DOHH2 (cell line): ENCODE data around the gene PRRC2A.

Experiments used
- H3F3A ChIP-seq: fragments of 200-600 bp; sonication (generic), shearing (Covaris generic); 2 replicates; pipeline ENCODE4 v1.6.0; 2016; ENCODE audit warnings: antibody characterized with exemption, mild to moderate bottlenecking; ENCODE audit not compliant: control insufficient read depth, insufficient read depth
- H3K27ac ChIP-seq: fragments of 200-600 bp; sonication (generic); 2 replicates; pipeline ENCODE4 v1.5.1; 2014; ENCODE audit warnings: low read depth, mild to moderate bottlenecking, low read length, moderate library complexity
- H3K27me3 ChIP-seq: fragments of 200-600 bp; sonication (generic); 2 replicates; pipeline ENCODE4 v1.6.1; 2014; ENCODE audit warnings: mild to moderate bottlenecking, low read length, mixed read lengths; ENCODE audit not compliant: control insufficient read depth
- H3K36me3 ChIP-seq: fragments of 200-600 bp; sonication (generic); 2 replicates; pipeline ENCODE4 v1.6.1; 2014; ENCODE audit warnings: mild to moderate bottlenecking, low read length, moderate library complexity, mixed read lengths; ENCODE audit not compliant: control insufficient read depth
- H3K4me1 ChIP-seq: fragments of 200-600 bp; sonication (generic); 2 replicates; pipeline ENCODE4 v1.6.1; 2014; ENCODE audit warnings: mild to moderate bottlenecking, low read length, mixed read lengths; ENCODE audit not compliant: control insufficient read depth
- H3K4me2 ChIP-seq: fragments of 200-600 bp; sonication (generic); 2 replicates; pipeline ENCODE4 v1.6.0; 2014; ENCODE audit warnings: mild to moderate bottlenecking, low read length, moderate library complexity
- H3K4me3 ChIP-seq: fragments of 200-600 bp; sonication (generic); 2 replicates; pipeline ENCODE4 v1.5.1; 2014; ENCODE audit warnings: mild to moderate bottlenecking, low read length, mixed read lengths
- H3K79me2 ChIP-seq: fragments of 200-600 bp; sonication (generic); 2 replicates; pipeline ENCODE4 v1.6.1; 2014; ENCODE audit warnings: mild to moderate bottlenecking, low read length, mixed read lengths; ENCODE audit not compliant: control insufficient read depth
- H3K9me2 ChIP-seq: fragments of 200-600 bp; sonication (generic); replicated peaks from 2 replicates; pipeline ENCODE4 v1.6.1; 2014; ENCODE audit warnings: mild to moderate bottlenecking, low read length, mixed read lengths; ENCODE audit not compliant: control insufficient read depth
- H3K9me3 ChIP-seq: fragments of 200-600 bp; sonication (generic); 2 replicates; pipeline ENCODE4 v1.6.1; 2014; ENCODE audit warnings: antibody characterized with exemption, low read length, mixed read lengths; ENCODE audit not compliant: control insufficient read depth, insufficient read depth
- H4K20me1 ChIP-seq: fragments of 200-600 bp; sonication (generic); 2 replicates; pipeline ENCODE4 v1.6.0; 2014; ENCODE audit warnings: low read depth, mild to moderate bottlenecking, antibody characterized with exemption, low read length, moderate library complexity; ENCODE audit not compliant: control insufficient read depth, insufficient read depth
- EZH2phosphoT487 ChIP-seq: fragments of 200-600 bp; sonication (generic); IDR thresholded peaks from 2 replicates; pipeline ENCODE4 v1.6.1; 2017; ENCODE audit warnings: borderline replicate concordance, mild to moderate bottlenecking, antibody characterized with exemption, low read length, moderate library complexity, mixed read lengths
- TF ChIP-seq, protein P1 (sequence below): fragments of 200-600 bp; sonication (generic); IDR thresholded peaks from one replicate; pipeline ENCODE4 v1.5.1; 2014; ENCODE audit warnings: antibody characterized with exemption, mild to moderate bottlenecking, low read depth, low read length; ENCODE audit not compliant: poor library complexity, severe bottlenecking

Gene PRRC2A

DNA sequence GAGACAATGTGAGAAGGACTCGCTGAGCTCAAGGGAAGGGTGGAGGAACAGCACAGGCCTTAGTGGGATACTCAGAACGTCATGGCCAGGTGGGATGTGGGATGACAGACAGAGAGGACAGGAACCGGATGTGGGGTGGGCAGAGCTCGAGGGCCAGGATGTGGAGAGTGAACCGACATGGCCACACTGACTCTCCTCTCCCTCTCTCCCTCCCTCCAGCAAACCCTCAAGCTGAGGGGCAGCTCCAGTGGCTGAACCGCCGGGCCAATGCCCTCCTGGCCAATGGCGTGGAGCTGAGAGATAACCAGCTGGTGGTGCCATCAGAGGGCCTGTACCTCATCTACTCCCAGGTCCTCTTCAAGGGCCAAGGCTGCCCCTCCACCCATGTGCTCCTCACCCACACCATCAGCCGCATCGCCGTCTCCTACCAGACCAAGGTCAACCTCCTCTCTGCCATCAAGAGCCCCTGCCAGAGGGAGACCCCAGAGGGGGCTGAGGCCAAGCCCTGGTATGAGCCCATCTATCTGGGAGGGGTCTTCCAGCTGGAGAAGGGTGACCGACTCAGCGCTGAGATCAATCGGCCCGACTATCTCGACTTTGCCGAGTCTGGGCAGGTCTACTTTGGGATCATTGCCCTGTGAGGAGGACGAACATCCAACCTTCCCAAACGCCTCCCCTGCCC lies 43.5 kb upstream of the PRRC2A start:
- Histone ChIP-seq H3K4me2 (peak overlapping the region; percentile 21), H3F3A (peaks cover 3% of the 10 kb centered on the region; the same call in 1 of the 2 replicates), H3K9me3 (no peaks in the 10 kb centered on the region), H3K79me2 (no peaks in the 10 kb centered on the region), H3K9me2 (no peaks in the 10 kb centered on the region), H3K4me3 (peak overlapping the region; percentile 34), H3K27ac (no peak overlapping the region), H4K20me1 (no peaks in the 10 kb centered on the region), H3K4me1 (peaks cover 61% of the 10 kb centered on the region), H3K36me3 (no peaks in the 10 kb centered on the region), H3K27me3 (peaks cover 85% of the 10 kb centered on the region)
- TF ChIP-seq, protein P1, sequence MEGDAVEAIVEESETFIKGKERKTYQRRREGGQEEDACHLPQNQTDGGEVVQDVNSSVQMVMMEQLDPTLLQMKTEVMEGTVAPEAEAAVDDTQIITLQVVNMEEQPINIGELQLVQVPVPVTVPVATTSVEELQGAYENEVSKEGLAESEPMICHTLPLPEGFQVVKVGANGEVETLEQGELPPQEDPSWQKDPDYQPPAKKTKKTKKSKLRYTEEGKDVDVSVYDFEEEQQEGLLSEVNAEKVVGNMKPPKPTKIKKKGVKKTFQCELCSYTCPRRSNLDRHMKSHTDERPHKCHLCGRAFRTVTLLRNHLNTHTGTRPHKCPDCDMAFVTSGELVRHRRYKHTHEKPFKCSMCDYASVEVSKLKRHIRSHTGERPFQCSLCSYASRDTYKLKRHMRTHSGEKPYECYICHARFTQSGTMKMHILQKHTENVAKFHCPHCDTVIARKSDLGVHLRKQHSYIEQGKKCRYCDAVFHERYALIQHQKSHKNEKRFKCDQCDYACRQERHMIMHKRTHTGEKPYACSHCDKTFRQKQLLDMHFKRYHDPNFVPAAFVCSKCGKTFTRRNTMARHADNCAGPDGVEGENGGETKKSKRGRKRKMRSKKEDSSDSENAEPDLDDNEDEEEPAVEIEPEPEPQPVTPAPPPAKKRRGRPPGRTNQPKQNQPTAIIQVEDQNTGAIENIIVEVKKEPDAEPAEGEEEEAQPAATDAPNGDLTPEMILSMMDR, result no peak
- no peak for TF ChIP-seq EZH2phosphoT487

DNA sequence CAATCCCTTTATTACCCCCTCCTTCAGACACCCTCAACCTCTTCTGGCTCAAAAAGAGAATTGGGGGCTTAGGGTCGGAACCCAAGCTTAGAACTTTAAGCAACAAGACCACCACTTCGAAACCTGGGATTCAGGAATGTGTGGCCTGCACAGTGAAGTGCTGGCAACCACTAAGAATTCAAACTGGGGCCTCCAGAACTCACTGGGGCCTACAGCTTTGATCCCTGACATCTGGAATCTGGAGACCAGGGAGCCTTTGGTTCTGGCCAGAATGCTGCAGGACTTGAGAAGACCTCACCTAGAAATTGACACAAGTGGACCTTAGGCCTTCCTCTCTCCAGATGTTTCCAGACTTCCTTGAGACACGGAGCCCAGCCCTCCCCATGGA lies 42.9 kb upstream of the PRRC2A start:
- H3K4me2 ChIP-seq, result no peak overlapping the region
- no peaks in the 10 kb centered on the region for H4K20me1 ChIP-seq
- H3K9me3 ChIP-seq, result no peaks in the 10 kb centered on the region
- H3K9me2 ChIP-seq, result no peaks in the 10 kb centered on the region
- H3K4me3 ChIP-seq, result no peak overlapping the region
- TF ChIP-seq, protein P1, result no peak
- no peak for TF ChIP-seq EZH2phosphoT487
- no peak overlapping the region for H3K27ac ChIP-seq
- peaks cover 3% of the 10 kb centered on the region; the same call in 1 of the 2 replicates for H3F3A ChIP-seq
- H3K4me1 ChIP-seq, result peaks cover 61% of the 10 kb centered on the region
- H3K27me3 ChIP-seq, result peaks cover 83% of the 10 kb centered on the region
- H3K36me3 ChIP-seq, result no peaks in the 10 kb centered on the region
- H3K79me2 ChIP-seq, result no peaks in the 10 kb centered on the region

DNA sequence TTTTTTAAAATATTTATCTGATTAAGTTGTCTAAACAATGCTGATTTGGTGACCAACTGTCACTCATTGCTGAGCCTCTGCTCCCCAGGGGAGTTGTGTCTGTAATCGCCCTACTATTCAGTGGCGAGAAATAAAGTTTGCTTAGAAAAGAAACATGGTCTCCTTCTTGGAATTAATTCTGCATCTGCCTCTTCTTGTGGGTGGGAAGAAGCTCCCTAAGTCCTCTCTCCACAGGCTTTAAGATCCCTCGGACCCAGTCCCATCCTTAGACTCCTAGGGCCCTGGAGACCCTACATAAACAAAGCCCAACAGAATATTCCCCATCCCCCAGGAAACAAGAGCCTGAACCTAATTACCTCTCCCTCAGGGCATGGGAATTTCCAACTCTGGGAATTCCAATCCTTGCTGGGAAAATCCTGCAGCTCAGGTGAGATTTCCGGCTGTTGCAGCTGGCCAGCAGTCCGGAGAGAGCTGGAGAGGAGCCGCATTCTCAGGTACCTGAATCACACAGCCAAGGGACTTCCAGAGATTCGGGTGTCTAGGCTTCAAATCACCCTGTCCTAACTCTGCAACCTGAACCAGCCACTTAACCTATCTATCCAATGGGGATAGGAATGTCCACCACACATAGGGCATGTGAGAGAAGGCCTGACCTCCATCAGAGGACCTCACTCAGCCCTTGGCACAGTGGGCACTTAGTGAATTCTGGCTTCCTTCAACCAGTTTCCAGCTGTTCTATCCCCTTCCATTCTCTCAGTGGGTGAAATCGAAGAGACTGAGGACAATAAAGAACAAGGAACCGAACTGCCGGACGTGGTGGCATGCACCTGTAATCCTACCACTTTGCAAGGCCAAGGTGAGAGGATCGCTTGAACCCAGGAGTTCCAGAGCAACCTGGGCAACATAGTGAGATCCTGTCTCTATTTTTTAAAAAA lies 42.1 kb upstream of the PRRC2A start:
- TF ChIP-seq, protein P1, result no peak
- no peak for TF ChIP-seq EZH2phosphoT487
- H3K9me2 ChIP-seq, result no peaks in the 10 kb centered on the region
- H3K4me1 ChIP-seq, result peaks cover 60% of the 10 kb centered on the region
- H3K4me3 ChIP-seq, result no peak overlapping the region
- H4K20me1 ChIP-seq, result no peaks in the 10 kb centered on the region
- H3K36me3 ChIP-seq, result no peaks in the 10 kb centered on the region
- H3K79me2 ChIP-seq, result no peaks in the 10 kb centered on the region
- no peak overlapping the region for H3K4me2 ChIP-seq
- peaks cover 78% of the 10 kb centered on the region for H3K27me3 ChIP-seq
- H3K9me3 ChIP-seq, result no peaks in the 10 kb centered on the region
- H3F3A ChIP-seq, result peaks cover 3% of the 10 kb centered on the region; the same call in 1 of the 2 replicates
- no peak overlapping the region for H3K27ac ChIP-seq
